ENCODE data around the gene AFAP1.

AFAP1 gene

DNA sequence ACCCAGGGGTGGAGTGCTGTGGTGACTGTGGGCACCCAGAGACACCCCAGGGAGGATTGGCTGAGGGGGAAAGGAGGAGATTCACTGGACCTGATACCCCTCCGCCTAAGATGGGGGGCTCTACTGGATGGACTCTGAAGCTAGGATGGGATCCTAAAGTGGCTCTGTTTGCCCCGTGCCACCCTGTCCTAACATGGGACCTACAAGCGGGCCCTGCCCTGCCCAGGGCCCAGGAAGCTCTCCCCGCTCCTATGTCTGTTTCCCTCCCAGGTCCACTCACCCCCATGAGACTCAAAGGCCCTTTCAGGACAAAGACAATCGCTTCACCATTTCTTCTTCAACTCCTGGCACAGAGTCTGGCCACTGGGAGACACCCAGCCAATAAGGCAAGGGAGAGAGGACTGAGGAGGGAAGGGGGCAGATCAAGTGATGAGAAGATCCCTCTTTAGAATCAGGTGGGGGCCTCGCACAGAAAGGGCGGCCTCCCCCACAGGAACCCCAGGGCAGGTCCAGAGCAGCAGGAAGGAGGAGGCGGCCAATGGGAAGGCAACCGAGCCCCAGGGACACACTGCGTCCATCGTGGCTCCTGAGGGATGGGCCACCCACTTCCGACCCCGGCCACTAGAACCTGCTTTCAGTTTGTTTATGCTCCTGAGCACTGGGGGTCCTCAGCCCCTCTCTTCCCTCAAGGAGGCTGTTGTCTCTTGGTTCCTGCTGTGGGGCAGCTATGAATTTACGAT, 155.4 kb downstream of the AFAP1 start:
- no peak for DNase-seq (ENCODE audit: low read depth in 2 of 2)

GRCh38 chr4:7783541-7783940, 156.1 kb downstream of the AFAP1 start:
- DNase-seq (ENCODE audit: low read depth in 2 of 2) = no peak

- no peak for DNase-seq (ENCODE audit: low read depth in 2 of 2)
Measured at GRCh38 chr4:7782783-7783182, 156.9 kb downstream of the AFAP1 start.

DNA sequence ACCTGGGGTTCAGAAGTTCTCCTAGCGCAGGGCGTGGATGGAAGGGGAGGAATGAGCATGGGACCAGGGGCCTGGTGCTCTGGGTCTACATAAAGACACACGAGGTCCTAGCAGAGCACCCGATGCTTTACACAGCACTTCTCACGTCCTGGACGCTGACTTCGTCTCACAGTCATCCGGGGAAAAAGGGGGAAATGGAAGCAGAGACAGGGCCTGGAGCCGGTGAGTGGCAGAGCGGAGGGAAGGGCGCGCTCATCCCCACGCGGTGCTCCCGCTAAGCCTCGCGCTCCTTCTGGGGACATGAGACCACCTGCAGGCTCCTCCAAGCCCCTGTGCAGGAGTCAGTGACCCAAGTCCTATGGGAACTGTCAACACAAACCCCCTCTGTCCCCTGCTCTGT, 157.7 kb downstream of the AFAP1 start:
- DNase-seq (ENCODE audit: low read depth in 2 of 2) = no peak

DNA sequence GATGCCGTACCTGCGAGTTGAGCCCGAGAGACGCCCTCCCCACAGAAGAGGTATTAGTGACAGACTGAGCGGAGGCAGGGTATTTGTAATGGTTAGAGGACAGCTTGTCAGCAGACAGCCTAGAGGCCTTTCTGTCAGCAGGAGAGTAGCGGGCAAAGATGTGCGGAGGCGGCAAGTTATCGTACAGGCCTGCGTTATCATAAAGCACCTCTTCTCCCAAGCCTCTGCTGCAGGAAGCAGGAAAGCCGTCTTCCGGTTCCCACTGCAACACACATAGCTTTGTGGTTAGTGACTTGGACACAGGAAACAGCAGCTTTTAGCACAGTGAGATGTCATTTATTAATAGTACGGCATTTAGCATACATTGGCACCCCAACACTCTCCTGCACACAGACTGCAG, 158.3 kb downstream of the AFAP1 start:
- no peak for DNase-seq (ENCODE audit: low read depth in 2 of 2)

GRCh38 chr4:7780751-7781348, 158.8 kb downstream of the AFAP1 start:
- no peak for DNase-seq (ENCODE audit: low read depth in 2 of 2)

DNA sequence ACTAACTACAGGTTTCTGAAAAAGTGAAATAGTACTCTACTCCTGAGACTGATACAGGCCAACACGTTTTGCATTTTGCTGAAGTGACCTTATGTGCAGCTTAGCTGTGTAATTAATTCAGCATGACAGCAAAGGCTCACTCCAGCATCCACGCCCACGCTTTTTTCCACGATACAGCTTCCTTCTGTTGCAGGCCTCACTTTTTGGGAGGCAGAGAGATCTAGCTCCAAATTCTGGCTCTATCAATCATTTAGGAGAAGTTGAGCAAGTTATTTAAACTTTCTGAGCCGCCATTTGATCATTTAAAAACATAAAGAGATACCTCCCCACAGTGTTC, 160.3 kb downstream of the AFAP1 start:
- no peak for DNase-seq (ENCODE audit: low read depth in 2 of 2)

GRCh38 chr4:7778510-7779431, 160.9 kb downstream of the AFAP1 start:
- DNase-seq (ENCODE audit: low read depth in 2 of 2) = no peak

GRCh38 chr4:7777871-7778509, 161.7 kb downstream of the AFAP1 start:
- DNase-seq (ENCODE audit: low read depth in 2 of 2) = no peak

DNA sequence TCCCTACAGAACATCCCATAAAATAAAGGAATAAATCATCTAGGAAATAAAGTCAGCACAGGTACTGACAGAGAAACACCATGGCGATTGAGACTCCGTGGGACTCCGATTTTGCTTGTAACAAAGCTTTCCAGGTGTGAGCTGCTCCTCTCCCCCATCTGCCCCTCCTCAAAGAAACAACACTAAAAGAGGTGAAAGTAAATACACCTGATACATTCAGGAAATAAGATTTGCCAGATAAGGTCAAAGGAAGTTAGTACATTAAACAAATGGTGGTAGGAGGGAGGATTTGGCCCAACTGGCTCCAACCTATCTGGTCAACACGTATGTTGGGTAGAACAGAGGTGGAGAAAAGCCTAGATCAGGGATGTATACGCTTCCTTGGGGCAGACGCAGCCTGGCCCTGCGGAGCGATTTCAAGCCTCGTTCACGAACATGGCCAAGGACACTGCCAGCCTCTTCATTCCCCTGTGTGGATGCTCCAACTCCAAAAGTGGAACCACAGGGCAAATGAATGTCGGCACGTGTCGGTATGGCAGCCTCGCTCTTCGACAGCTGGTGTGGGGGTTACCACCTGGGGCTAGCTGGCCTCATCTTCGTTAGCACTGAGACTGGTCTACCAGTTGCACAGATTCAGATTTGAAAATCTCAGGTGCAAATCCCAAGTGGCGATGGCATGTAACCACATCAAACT, 162.5 kb downstream of the AFAP1 start:
- DNase-seq (ENCODE audit: low read depth in 2 of 2) = no peak

DNA sequence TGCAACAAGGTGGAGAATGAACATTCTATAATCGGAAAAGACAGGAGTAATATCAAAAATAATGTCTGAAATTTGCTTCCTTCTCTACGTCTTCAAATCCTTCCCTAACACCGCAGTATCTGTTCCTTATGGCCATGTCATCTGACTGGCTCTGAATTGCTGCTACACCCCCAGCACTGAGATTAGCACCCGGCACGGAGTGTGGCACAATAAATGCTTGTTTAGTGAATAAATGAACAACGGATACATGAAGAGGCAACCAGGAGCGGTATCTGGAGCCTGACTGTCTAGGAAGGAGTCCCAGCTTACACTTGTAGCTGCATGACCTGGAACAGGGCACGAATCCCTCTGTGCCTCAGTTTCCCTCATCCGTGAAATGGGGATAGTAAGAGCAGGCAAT, 164.3 kb downstream of the AFAP1 start:
- DNase-seq (ENCODE audit: low read depth in 2 of 2) = no peak

- no peak for DNase-seq (ENCODE audit: low read depth in 2 of 2)
Measured at GRCh38 chr4:7774301-7775294, 165.1 kb downstream of the AFAP1 start.

DNA sequence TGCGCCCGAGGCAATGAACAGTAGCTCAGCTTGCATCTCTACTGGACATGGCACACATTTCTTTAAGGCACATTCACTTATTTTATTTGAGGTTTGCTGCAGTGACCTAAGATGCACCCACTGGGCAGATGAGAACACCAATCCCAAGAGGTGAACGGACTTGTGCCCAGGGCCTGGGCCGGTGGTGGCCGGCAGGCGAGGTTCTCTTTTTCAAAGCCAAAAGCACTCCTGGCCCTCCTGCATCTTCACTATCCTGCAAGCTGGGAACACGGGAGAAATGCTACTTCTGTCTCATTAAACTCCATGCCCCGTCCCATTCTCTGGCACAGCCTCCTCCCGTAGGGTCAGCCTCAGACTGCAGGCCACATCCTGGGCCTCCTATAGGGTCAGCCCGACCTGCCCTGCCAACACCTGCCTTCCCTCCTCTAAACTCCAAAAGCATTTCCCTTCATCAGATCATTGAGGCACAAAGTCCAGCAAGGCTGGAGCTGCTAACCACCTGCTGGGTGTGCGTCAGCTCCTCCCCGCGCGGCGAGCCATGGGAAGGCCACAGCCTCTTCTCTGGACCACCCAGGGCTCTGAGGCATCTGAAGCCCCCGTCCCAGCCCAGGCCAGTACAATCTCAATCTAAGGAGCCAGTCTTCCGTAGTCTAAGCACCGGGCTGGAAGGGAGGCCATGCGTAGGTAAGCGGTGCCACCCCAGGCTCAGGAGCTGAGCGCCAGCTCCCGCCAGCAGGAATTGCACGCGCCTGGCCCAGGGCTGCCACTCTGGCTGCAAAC, 166.1 kb downstream of the AFAP1 start:
- no peak for DNase-seq (ENCODE audit: low read depth in 2 of 2)

DNA sequence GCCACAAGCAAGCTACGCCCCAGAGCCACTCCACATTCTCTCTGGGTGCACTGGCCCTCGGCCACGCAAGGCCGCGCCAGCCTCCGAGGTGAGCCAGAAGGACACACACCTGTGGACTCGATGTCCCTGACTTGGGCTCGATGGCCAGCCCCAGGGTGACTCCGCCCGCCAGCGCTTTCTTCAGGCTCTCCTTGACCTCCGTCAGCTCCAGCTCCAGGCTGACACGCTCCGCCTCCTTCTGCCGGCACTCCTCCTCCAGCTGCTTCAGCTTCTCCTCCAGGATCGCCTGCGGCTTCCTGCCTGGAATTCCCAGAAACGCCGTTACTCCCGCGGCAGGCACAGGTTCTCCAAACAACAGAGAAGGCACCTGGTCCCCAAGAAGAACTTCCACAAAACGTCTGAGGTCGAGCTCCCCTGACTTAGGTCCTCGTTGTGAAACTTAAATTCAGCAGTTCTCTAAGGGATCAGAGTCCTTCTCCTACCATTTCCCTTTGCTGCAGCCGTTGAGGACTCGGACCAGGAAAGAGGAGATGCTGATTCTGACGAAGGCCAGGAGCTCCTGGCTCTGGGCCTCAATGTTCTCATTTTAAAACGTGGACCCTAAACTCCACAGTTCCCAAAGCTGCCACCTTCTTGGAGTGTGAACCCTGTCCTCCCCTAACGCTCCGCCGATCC, 166.8 kb downstream of the AFAP1 start:
- DNase-seq (ENCODE audit: low read depth in 2 of 2) = no peak

GRCh38 chr4:7771541-7772507, 167.8 kb downstream of the AFAP1 start:
- no peak for DNase-seq (ENCODE audit: low read depth in 2 of 2)

DNA sequence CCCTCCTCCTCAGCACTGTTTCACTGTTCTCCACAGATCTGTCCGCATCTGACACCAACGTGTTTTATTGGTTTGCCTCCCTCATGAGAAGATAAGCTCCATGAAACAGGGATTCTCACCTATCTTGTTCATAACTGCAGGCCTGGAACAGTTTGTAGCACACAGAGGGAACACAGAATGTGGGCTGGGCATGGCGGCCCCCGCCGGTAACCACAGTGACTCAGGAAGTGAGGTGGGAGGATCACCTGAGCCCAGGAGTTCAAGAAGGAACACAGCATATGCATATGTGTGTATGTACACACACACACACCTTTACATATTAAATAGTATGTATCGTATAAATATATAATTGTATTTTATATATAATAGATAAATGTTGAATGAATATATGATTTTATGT, 168.6 kb downstream of the AFAP1 start:
- no peak for DNase-seq (ENCODE audit: low read depth in 2 of 2)

GRCh38 chr4:7770224-7771050, 169.2 kb downstream of the AFAP1 start:
- no peak for DNase-seq (ENCODE audit: low read depth in 2 of 2)

All from stimulated activated CD8-positive, alpha-beta memory T cell treated with anti-CD3 and anti-CD28 coated beads, Interleukin-7, amount 100 ng/mL, for 1 hour (primary cell).